ENCODE results near the gene ARHGEF33. TPM values are rescaled to one million over a fixed set of nuclear protein-coding genes. Genes with fewer than 3 reads are reported as not detected.
"Not testable (repeated sequence)": the region's sequence is repeated elsewhere in the genome, so short reads cannot be mapped to it uniquely, and the experiment has no call there.

The ARHGEF33 gene
- total RNA-seq, 1 donor from 2014 or later = 3.9 TPM

DNA sequence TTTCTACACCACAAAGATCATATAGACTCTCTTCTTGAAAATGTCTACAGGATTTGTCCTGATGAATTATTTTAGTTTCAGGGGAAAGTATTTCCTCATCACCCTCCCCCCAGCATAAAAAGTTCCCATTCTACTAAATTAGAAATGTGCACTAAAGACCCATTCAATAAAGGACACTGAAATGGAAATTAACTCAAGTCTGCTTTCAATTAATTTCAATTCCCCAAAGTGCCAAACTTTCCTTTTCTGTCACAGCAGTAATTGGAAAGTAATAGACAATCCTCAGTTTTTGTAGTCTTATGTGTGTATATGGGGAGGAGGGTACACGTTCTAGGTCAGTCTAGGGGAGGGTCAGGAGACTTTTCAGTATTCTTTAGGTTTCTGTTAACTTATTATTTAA, 21.5 kb downstream of the ARHGEF33 start:
- no peak for DNase-seq

DNA sequence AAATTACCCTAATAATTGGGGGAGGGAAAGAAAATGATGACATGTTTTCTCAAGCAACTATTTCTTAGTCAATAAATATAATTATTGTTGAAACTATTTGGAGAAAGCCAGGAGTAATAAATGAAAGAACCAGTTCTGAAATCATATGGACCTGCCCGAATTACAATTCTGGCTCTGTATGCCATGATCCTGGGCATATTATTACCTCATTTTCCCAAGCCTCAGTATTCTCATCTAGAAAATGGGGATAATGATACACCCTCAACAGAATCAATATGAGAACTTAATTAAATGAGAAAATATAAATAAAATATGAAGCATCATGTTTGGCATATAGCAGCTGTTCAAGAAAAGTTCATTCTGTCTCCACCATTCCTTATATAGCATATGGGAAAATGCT, 22.9 kb downstream of the ARHGEF33 start:
- no peak for DNase-seq

DNA sequence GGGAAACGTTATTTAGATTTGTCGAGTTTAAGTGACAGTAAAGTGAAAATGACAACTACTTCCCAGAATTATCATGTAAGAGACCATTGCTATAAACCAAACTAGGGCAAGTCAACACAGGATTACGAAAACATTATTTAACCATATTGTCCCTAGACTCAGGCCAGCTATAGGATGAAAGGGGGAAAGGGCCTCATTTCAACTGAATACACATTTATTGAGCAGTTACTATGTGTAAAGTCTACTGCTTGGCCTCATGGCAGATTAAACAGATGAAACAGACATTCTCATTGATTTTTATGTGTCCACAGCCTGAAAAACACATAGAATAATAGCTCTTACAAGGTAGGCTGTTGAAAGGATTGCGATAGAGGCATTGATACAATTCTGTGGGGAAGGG, 32.7 kb downstream of the ARHGEF33 start:
- DNase-seq = no peak

DNA sequence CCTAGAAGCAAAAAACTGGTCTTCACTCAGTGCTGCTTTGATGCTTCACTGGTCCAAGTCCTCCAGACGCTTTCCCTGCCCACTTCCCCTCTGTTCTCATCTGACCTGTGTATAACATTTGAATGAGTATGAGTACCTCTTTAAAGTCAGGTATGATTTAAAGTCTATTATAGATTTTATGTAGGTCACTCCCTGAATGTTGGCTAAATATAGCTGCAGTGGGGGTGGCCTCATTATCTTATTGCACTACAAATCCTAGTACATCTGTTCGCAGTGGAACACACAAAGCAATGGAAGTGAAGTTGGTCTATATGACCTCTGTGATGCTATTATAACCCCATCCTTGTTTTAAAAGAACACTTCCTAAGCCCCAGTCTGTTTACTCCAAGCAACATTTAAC, 33.2 kb downstream of the ARHGEF33 start:
- no peak for DNase-seq

DNA sequence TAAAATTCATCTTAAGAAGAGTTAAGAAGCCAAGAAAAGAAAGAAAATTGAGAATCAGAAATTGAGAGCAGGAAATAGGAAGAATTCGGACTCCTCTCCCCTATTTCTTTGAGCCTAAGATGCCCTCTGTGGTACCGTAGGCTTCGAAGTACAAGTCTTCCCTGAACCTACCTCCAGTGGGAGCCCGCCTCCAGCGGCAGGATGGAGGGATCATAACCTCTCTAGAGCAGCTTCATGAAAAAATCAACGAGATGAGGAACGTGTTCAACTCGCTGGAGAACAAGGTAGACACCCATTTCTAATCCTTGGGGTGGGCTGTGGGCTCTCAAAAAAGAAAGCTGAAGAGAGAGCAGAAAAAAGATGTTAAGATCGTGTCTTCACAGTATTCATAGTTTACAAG, 36.3 kb downstream of the ARHGEF33 start:
- DNase-seq = no peak

DNA sequence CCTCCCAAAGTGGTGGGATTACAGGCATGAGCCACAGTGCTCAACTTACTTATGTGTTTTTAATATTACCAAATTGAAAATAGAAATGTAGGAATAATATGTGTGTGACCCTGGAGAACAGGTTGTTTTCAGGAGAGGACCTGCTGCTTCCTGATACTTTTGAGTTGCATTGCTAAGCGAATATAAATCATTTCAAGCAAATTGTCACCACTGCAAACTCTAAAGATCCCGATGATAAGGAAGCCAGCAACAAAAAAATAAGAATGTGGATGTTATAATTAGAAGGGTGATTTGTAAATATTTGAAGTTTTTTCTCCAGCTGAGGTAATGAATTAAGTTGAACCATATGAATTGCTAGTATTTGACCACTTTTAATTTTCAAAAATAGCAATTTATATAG, 40.9 kb downstream of the ARHGEF33 start:
- no peak for DNase-seq

DNA sequence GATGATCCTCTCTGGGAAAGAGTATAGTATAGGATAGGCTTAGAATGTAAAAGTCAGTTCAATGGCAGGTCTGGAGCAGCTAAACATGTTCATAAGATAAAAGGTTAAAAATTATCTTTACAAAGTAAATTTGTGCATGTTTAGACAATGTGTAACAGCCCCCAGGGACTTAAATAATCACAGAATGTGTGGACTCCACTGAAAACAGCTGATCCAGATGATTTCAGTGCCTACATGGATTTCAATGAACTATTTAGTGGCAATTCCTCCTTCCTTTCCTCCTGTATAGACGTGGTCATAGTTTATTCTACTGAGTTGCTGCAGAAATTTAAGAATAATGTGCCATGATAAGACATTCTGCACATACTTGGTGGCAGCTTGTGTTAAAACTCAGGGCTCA, 42.9 kb downstream of the ARHGEF33 start:
- DNase-seq = no peak

DNA sequence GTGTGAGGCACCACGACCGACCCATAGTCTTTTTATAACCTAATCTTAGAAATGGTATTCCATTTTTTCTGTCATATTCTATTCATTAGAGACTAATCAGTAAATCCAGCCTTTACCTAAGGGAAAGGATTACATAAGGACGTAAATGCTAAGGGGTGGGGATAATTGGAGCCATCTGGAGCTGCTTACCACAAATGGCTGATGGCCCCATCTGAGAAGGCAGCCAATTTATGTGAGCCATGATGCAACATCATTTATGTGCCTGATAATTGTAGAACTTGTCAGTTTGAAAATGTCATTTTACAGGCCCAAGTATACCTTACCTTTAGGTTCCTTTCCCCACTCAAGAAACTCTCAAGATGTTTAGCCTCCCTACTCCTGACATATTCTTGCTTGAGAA, 44.0 kb downstream of the ARHGEF33 start:
- no peak for DNase-seq

DNA sequence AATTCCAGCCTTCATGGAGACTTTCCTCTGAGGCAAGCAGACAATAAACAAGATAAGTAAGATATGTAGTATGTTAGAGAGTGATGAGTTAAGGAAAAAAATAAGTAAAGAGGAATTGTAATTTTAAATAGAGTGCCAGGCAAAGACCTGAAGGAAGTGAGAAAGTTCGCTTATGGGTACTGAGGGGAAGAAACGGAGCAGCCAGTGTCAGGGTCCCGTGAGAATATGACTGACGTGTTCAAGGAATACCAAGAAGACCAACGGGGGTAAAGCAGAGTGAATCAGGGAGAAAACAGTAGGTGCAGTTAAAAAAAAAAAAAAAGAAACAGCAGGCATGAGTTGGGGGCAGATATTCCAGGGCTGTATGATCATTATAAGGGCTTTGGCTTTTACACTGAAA, 45.1 kb downstream of the ARHGEF33 start:
- no peak for DNase-seq

DNA sequence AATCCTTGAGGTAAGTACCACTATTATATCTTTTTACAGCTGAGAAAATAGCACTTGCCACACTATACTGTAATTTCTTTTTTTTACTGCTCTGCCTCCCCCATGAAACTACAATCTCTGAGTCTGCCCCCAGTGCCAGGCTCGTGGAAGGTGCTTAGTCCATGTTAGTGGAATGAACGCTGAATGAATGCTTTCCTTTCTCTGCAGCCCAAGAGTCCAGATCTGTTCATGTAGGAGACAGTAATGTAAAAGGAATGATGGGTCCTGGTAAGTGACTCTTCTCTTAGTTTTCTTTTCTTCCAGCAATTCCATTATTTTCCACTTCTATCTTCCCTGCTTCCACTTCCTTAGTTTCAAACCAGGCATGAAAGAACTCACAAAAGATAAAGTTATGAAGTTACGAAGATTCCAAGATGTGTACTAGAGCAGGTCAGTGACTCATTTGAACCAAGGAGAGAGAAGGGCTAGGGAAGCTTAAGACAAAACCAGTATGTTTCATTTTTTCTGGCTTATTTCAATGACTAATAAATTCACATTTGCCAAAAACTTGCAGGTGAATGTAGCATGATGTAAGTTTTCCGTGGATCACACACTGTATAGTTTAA, 46.0 kb downstream of the ARHGEF33 start:
- DNase-seq = no peak

DNA sequence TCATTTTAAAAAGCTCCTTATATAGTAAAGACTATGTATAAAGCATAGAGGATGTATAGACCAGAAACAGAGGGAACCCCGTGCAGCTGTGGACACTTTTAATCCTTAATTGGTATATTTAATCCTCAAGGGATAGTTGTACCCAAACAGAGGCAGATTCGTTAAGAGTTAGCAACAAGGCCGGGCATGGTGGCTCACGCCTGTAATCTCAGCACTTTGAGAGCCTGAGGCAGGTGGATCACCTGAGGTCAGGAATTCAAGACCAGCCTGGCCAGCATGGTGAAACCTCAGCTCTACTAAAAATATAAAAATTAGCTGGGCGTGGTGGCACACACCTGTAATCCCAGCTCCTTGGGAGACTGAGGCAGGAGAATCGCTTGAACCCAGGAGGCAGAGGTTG, 46.8 kb downstream of the ARHGEF33 start:
- DNase-seq = not testable (repeated sequence)

DNA sequence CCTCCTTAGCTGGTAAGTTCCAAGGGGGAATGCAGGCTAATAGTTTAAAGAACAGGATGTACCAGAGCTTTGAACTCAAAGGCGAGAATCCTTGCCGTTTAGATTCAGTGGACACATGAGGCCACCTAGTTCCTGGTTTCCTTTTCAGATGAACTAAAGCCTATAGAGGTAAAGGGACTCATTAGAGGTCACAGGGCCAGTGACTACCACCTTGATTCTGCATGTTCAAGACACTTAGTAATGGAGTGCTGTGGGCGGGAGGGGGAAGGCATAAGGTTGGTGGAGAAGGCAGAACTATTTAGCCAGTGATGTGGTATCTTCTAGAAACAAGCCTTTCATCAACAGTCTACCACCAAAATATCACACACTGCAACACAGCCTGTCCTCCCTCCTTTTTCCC, 47.9 kb downstream of the ARHGEF33 start:
- DNase-seq = no peak

DNA sequence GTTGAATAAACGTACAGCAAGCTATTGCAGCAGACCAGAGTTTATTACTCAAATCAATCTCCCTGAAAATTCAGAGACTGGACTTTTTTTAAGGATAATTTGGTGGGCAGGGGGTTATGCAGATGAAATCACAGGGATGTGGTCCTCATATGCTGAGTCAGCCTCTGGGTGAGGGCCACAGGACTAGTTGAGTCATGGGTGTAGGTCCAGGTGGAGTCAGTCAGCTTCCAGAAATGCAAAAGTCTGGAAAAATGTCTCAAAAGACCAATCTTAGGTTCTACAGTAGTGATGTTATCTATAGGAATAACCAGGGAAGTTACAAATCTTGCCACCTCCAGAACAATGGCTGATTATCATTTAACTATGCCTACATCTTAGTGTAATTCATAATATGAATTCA, 51.1 kb downstream of the ARHGEF33 start:
- no peak for DNase-seq

DNA sequence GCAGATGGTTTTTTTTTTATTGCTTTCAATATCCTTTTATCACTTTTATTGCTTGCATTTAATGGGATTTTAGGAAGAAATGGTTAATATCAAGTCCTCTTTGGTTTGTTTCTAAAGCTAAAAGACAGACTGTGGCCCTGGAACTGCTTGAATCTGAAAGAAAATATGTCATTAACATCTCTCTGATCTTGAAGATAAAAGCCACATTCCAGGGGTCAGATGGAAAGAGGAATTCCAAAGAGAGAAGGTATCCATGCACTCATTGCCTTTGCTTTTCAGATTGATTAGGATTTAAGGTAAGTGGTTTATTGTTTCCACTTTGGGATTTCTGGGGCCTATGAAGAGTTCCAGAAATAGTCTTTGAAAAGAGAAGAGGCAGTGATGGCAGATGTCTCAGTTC, 54.1 kb downstream of the ARHGEF33 start:
- DNase-seq = no peak

DNA sequence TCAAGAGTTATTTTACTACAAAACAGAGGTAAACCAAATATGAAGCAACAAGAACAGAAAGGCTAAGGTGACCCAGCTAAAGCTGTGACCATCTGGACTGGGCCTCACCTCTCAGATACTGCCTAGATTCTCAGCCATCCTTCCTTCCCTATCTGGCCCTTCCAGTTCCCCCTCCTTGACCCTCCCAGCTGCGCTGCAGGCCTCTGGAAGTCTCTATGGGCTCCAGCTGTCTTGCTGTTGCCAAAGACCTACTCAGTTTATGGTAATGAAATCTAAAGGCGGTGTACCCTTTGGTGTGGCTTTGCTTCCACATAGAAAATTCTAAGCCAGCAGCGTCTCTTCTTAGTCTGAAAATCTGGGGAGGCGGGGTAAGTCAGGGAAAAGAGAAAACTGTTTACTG, 55.7 kb downstream of the ARHGEF33 start:
- DNase-seq = no peak

DNA sequence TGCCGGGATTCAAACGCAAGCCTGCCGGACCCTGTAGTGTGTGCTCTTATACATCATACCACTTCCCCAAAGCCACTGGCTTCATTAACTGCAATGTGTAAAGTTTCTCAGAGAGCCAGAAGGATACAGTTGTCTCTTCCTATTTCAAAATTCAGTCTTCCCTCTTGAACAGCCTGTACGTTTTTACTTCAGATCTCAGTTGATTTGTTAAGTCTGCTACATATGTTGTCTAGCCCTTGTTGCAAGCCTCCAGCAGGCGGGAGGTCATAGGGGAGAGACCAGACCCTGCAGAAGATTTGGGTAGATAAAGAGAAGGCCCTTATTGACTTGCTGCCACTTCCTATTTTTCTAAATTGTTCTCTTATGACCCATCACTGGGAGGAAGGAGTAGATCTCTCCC, 56.2 kb downstream of the ARHGEF33 start:
- no peak for DNase-seq

DNA sequence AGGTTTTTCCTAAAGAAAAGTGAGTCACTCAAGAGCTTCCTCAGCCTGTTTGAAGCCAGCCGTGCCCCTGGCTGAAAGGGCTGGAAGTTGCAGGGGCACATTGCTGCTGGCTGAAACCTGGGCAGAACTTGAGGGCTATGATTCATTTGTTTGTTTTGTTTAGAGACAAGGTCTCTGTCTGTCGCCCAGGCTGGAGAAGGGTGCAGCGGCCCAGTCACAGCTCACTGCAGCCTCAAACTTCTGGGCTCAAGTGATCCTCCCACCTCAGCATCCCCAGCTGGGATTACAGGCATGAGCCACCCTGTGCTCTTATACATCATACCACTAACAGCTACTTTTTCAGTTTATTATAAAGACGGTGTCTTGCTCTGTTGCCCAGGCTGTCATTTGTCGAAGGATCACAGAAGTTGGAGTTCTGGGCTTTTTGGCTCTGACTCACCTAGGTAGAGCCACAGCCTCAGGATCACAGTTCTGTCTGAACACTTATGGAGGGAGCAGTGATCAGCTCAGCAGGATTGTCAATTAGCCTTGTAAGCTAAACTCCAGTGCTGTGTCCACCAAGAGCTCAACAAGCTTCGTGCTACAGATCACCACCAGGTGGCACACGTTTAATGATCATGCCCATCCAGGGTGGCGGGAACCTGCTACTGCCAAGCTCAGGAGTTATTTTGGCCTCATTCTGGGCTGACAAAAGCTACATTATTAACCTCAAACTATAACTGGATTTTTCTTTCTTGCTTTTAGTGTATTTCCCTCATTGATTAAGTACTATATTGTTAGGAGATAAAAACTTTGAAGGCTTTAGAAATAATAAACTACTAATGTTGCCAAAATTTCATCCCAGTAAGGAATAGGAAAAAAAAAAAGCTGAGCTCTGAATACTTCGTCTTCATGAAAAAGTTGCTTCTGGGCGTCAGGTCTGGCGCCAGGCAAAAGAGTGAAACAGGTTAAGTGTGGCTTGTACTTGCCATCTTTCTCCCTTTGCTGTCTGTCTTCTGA, 57.9 kb downstream of the ARHGEF33 start:
- peak; percentile 28 for DNase-seq

DNA sequence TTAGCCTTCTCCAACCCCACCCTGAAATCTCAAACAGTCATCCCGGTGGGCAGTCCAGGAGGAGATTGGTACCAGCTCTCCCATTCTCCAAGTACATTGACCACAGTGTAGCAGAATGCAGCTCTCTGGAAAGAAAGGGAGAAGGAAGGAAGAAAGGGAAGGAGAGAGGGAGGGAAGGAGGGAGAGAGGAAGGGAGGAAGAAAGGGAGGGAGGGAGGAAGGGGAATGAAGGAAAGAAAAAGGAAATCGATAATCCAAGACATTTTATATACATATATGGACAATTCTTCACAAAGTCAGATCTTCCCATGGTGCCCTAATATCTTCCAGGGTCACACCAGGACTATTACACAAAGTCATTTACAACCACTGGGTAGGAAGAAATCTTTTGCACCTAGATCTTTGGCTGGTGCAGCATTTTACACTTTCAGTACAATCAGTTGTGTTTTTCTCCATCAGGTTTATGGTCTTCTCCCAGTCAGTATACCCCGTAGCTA, 58.8 kb downstream of the ARHGEF33 start:
- no peak for DNase-seq

DNA sequence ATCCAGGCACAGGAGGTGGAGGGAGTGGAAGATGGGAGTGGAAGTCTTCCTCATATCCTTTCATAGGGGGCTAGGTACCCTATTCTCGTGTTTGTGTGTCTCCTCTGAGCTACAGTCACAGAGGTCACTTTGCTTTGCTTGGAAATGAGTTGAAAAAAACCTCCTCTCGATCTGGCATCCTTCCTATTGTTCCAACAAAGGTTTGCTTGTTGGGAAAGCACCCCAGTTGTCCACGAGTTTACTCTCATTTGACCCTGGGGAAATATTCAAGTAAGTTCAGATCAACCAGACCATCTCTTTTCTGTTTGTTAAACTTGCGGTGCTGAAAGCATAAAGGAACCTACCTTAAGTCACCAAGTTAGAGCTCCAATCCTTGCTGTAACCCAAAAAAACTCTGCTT, 59.3 kb downstream of the ARHGEF33 start:
- DNase-seq = no peak

DNA sequence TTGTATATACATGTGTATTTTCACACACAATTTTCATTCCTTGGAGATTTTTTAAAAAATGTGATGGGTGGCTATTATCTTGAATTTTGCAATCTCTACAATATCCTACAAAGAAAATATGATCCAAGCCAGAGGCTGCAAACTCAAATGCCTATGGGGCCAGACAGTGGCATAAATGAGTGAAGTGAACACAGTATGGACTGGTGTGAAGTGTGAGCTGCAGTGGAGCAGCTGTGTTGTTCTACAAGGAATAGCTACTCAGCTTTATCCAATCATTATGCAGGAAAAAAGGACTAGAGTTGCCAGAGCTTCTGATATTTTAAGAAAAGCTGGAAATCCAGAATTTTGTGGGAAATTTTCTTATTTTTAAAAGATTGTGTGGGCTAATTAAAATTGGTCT, 62.1 kb downstream of the ARHGEF33 start:
- DNase-seq = no peak

DNA sequence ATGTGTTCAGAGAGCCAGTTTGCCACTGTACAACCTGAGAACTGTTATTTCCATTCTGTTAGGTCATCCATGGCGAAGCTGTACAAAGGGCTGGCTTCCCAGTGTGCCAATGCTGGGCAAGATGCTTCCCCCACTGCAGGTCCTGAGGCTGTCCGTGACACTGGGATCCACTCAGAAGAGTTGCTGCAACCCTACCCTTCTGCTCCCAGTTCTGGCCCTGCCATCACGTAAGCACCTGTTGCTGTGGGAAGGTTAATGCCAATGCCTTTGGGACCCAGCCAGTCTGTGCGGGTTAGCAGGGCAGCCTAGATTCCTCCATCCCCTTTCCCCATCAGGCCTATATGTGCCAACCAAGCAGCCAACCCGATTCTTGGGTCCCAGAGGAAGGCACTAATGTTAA, 68.3 kb downstream of the ARHGEF33 start:
- no peak for DNase-seq

DNA sequence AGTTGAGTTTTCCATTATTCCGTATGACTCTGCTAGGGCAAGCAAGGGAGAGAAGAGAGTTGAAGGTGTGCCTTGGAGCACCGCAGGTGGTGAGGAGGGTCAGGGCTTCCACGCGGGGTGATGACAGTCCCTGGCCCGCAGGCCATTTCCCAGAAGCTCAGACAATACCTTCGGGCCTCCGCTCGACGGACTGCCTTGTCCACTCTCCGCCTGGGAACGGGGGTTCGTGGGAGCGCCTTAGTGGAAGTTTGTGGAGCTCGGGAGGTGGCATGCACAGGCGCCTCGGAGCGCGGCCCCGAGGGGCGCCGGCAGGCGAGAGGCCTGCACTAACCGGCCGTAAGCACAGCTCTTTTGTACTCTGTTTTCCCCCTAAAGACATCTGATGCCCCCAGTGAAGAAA, 69.8 kb downstream of the ARHGEF33 start:
- DNase-seq = no peak

DNA sequence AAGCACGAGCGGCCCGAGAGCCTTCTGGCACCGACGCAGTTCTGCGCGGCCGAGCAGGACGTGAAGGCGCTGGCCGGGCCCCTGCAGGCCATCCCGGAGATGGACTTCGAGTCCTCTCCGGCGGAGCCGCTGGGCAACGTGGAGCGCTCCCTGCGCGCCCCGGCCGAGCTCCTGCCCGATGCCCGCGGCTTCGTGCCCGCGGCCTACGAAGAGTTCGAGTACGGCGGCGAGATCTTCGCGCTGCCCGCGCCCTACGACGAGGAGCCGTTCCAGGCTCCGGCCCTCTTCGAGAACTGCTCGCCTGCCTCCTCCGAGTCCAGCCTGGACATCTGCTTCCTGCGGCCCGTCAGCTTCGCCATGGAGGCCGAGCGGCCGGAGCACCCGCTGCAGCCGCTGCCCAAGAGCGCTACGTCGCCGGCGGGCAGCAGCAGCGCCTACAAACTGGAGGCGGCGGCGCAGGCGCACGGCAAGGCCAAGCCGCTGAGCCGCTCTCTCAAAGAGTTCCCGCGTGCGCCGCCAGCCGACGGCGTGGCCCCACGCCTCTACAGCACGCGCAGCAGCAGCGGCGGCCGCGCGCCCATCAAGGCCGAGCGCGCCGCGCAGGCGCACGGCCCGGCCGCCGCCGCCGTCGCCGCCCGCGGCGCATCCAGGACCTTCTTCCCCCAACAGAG, 70.4 kb downstream of the ARHGEF33 start:
- peak; percentile 20 for DNase-seq
